DOHH2 (cell line): ENCODE measurements around the gene SLC25A25.

Source experiments
- CTCF ChIP-seq: fragments of 200-600 bp; sonication (generic); IDR thresholded peaks from one replicate; pipeline ENCODE4 v1.5.1; 2014; ENCODE audit warnings: antibody characterized with exemption, mild to moderate bottlenecking, low read depth, low read length; ENCODE audit not compliant: poor library complexity, severe bottlenecking
- EZH2phosphoT487 ChIP-seq: fragments of 200-600 bp; sonication (generic); IDR thresholded peaks from 2 replicates; pipeline ENCODE4 v1.6.1; 2017; ENCODE audit warnings: borderline replicate concordance, mild to moderate bottlenecking, antibody characterized with exemption, low read length, moderate library complexity, mixed read lengths

GRCh38 chr9:128150594-128151308, 82.7 kb downstream of the SLC25A25 start:
- no peak for TF ChIP-seq EZH2phosphoT487
- peak; percentile 76 for TF ChIP-seq CTCF
